Smooth muscle cell (in vitro differentiated cells): Measurements from ENCODE around the gene FADS2. TPM values are rescaled to one million over a fixed set of nuclear protein-coding genes. Genes with fewer than 3 reads are reported as not detected.

Experiments
- DNase-seq: peaks from one replicate; lab custom pipeline; 2025; ENCODE audit not compliant: unreplicated experiment; lab: John Stamatoyannopoulos, UW
- H2AFZ ChIP-seq: fragments of 200-600 bp; sonication (generic); 2 replicates; pipeline ENCODE4 v1.6.0; 2016; ENCODE audit warnings: antibody characterized with exemption, low read depth, mild to moderate bottlenecking
- H3F3A ChIP-seq: fragments of 200-600 bp; sonication (generic); 2 replicates; pipeline ENCODE4 v1.6.0; 2017; ENCODE audit warnings: antibody characterized with exemption, low read depth
- H3K27ac ChIP-seq: fragments of 200-600 bp; sonication (generic); 2 replicates; pipeline ENCODE4 v1.5.1; 2016; ENCODE audit warnings: low read depth, mild to moderate bottlenecking
- H3K27me3 ChIP-seq: fragments of 200-600 bp; sonication (generic); 2 replicates; pipeline ENCODE4 v1.6.1; 2016; ENCODE audit warnings: low read depth, mild to moderate bottlenecking
- H3K36me3 ChIP-seq: fragments of 200-600 bp; sonication (generic); 2 replicates; pipeline ENCODE4 v1.5.1; 2016; ENCODE audit warnings: low read depth
- H3K4me1 ChIP-seq: fragments of 200-600 bp; sonication (generic); 2 replicates; pipeline ENCODE4 v1.5.1; 2016; ENCODE audit warnings: low read depth
- H3K4me2 ChIP-seq: fragments of 200-600 bp; sonication (generic); 2 replicates; pipeline ENCODE4 v1.6.0; 2016; ENCODE audit warnings: mild to moderate bottlenecking
- H3K4me3 ChIP-seq: fragments of 200-600 bp; sonication (generic); 2 replicates; pipeline ENCODE4 v1.5.1; 2016; ENCODE audit warnings: mild to moderate bottlenecking
- H3K79me2 ChIP-seq: fragments of 200-600 bp; sonication (generic); 2 replicates; pipeline ENCODE4 v1.6.0; 2016; ENCODE audit warnings: low read depth, mild to moderate bottlenecking
- H3K9ac ChIP-seq: fragments of 200-600 bp; sonication (generic); 2 replicates; pipeline ENCODE4 v1.6.0; 2016; ENCODE audit warnings: low read depth
- H3K9me3 ChIP-seq: fragments of 200-600 bp; sonication (generic); replicated peaks from 2 replicates; pipeline ENCODE4 v1.5.1; 2016; ENCODE audit warnings: low read depth
- H4K20me1 ChIP-seq: fragments of 200-600 bp; sonication (generic); 2 replicates; pipeline ENCODE4 v1.6.0; 2016; ENCODE audit warnings: low read depth
- WGBS: methylation state at CpG from one replicate; pipeline ENCODE4 v1.1.7; 2016; ENCODE audit warnings: low lambda C conversion rate; 5-methylcytosine and 5-hydroxymethylcytosine counted together
- polyA plus RNA-seq: library from polyadenylated mRNA; unstranded; fragments of >200 nt; fragmentation: Nextera tagmentation; extraction: Ambion mirVana; gene quantifications from 2 replicates; pipeline ENCODE4 v1.2.1, GENCODE V29; 2016
- total RNA-seq: library from RNA; depleted of rRNA; stranded (reverse); fragments of >200 nt; gene quantifications from 2 replicates; pipeline ENCODE4 v1.2.3, GENCODE V29; 2014
- TF ChIP-seq, protein P1 (sequence below): fragments of 200-600 bp; sonication (generic); IDR thresholded peaks from 2 replicates; pipeline ENCODE4 v1.5.1; 2017; ENCODE audit warnings: borderline replicate concordance, mild to moderate bottlenecking, antibody characterized with exemption; ENCODE audit not compliant: insufficient read depth, poor library complexity, severe bottlenecking

FADS2 gene
- total and polyA plus RNA-seq, 2 experiments from 2014 or later, result 279 to 495 TPM

DNA sequence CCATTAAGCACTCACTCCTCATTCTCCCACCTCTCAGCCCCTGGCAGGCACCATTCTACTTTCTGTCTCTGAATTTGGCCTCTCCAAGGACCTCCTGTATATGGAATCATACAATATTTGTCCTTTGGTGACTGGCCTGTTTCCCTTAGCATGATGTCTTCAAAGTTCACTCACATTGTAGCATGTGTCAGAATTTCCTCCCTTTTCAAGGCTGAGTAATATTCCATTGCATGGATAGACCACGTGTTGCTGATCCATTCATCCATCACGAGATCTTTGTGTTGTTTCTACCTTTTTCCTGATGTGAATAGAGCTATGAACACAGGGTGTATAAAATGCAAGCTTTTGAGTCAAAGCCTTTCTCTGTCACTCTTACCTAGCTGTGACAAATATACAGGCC is 11.6 kb downstream of the FADS2 start:
- no peaks in the 10 kb centered on the region for H3K27me3 ChIP-seq
- no peak overlapping the region for H2AFZ ChIP-seq
- no peak overlapping the region for H3K9ac ChIP-seq
- H3K79me2 ChIP-seq, result peaks cover 56% of the 10 kb centered on the region
- H3K27ac ChIP-seq, result no peak overlapping the region
- no peaks in the 10 kb centered on the region for H3K9me3 ChIP-seq
- peaks cover 5% of the 10 kb centered on the region for H3F3A ChIP-seq
- no peak overlapping the region for H3K4me3 ChIP-seq
- WGBS, result 96% methylated on average over 2 of the region's 2 CpGs
- DNase-seq, result no peak
- peaks cover 13% of the 10 kb centered on the region for H3K36me3 ChIP-seq
- H3K4me2 ChIP-seq, result no peak overlapping the region
- TF ChIP-seq, protein P1, sequence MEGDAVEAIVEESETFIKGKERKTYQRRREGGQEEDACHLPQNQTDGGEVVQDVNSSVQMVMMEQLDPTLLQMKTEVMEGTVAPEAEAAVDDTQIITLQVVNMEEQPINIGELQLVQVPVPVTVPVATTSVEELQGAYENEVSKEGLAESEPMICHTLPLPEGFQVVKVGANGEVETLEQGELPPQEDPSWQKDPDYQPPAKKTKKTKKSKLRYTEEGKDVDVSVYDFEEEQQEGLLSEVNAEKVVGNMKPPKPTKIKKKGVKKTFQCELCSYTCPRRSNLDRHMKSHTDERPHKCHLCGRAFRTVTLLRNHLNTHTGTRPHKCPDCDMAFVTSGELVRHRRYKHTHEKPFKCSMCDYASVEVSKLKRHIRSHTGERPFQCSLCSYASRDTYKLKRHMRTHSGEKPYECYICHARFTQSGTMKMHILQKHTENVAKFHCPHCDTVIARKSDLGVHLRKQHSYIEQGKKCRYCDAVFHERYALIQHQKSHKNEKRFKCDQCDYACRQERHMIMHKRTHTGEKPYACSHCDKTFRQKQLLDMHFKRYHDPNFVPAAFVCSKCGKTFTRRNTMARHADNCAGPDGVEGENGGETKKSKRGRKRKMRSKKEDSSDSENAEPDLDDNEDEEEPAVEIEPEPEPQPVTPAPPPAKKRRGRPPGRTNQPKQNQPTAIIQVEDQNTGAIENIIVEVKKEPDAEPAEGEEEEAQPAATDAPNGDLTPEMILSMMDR, result no peak
- no peaks in the 10 kb centered on the region for H3K4me1 ChIP-seq
- H4K20me1 ChIP-seq, result peaks cover 91% of the 10 kb centered on the region

DNA sequence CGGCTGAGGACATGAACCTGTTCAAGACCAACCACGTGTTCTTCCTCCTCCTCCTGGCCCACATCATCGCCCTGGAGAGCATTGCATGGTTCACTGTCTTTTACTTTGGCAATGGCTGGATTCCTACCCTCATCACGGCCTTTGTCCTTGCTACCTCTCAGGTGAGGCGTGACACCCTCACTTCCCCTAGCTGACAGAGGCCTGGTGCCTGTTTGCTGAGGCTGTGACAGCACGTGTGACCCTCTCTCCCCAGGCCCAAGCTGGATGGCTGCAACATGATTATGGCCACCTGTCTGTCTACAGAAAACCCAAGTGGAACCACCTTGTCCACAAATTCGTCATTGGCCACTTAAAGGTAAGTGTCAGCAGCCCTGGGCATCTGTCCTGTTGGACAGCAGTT is 12.3 kb downstream of the FADS2 start:
- Histone ChIP-seq H3K27ac (no peak overlapping the region), H3K4me2 (no peak overlapping the region), H3K4me1 (no peaks in the 10 kb centered on the region), H3K9ac (no peak overlapping the region), H3K27me3 (no peaks in the 10 kb centered on the region), H3K9me3 (no peaks in the 10 kb centered on the region), H3K79me2 (peaks cover 50% of the 10 kb centered on the region), H3K36me3 (peaks cover 13% of the 10 kb centered on the region), H3K4me3 (no peak overlapping the region), H2AFZ (no peak overlapping the region), H3F3A (peaks cover 5% of the 10 kb centered on the region), H4K20me1 (peaks cover 88% of the 10 kb centered on the region)
- 93% methylated on average over 7 of the region's 7 CpGs for WGBS
- TF ChIP-seq, protein P1, result no peak
- no peak for DNase-seq

DNA sequence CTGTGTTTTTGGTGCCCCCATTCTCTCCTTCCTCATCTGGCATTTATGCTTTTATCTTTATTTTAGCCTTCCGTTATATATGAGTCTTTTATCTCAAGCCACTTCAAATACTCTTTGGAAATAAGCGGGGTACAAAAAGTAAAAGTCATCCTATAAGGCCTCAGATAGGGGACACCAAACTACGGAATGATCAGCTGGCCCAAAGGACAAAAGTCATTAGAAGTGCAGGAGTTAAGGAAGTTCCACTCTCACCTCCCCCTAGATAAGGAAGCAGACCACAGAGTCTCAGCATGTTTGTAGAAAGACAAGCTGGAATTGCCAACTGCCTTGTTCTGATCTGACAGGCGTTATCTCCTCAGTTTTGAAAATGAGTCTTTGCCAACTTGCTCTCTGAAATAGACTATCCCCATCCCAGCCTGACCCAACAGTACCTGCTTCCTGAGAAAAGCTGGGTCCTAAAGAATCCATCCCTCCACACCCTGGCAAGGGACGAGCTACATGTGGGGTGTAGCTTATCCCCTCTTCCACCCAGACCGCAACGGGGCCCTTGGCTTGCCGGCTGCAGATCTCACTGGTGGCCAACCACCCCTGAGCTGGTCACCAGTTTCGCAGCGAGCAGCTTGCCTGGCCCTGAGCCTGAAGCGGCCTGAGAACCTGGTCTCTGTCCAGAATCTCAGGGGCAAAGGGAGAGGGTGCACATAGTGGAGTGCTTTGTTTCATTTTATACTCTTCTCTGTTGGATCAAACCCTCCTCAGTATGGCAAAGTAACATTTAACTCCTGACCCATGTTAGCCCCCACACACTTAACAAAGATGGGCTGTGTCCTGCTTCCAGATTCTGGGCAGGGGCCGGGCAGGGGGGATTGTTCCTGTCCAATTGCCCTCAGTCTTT is 13.8 kb downstream of the FADS2 start:
- Histone ChIP-seq H3K36me3 (peaks cover 13% of the 10 kb centered on the region), H4K20me1 (peaks cover 82% of the 10 kb centered on the region), H3K79me2 (peaks cover 35% of the 10 kb centered on the region), H3K9ac (no peak overlapping the region), H3F3A (peaks cover 5% of the 10 kb centered on the region), H3K27me3 (no peaks in the 10 kb centered on the region), H3K4me2 (no peak overlapping the region), H3K9me3 (no peaks in the 10 kb centered on the region), H3K4me1 (no peaks in the 10 kb centered on the region), H3K27ac (no peak overlapping the region), H3K4me3 (no peak overlapping the region), H2AFZ (no peak overlapping the region)
- 95% methylated on average over 12 of the region's 12 CpGs for WGBS
- TF ChIP-seq, protein P1, result no peak
- no peak for DNase-seq

DNA sequence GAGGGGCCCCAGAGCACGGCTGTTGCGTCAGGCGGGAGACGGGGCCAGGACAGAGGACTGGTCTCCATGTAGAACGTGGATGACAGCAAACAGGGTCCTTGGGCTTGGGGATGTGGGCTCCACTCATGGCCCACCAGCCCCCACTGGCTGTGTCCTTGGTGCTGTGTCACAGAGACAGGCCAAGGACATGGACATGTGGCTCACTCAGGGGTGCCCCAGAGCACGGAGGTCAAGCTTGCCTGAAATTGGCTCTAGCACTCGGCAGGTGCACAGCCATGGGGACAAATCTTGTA is 14.4 kb downstream of the FADS2 start:
- 97% methylated on average over 7 of the region's 7 CpGs for WGBS
- peaks cover 29% of the 10 kb centered on the region for H3K79me2 ChIP-seq
- H3K9me3 ChIP-seq, result no peaks in the 10 kb centered on the region
- H3K9ac ChIP-seq, result no peak overlapping the region
- no peaks in the 10 kb centered on the region for H3K27me3 ChIP-seq
- H3K27ac ChIP-seq, result no peak overlapping the region
- H2AFZ ChIP-seq, result no peak overlapping the region
- H4K20me1 ChIP-seq, result peaks cover 79% of the 10 kb centered on the region
- peaks cover 13% of the 10 kb centered on the region for H3K36me3 ChIP-seq
- no peak overlapping the region for H3K4me2 ChIP-seq
- no peaks in the 10 kb centered on the region for H3K4me1 ChIP-seq
- TF ChIP-seq, protein P1, result no peak
- peaks cover 5% of the 10 kb centered on the region for H3F3A ChIP-seq
- no peak overlapping the region for H3K4me3 ChIP-seq
- no peak for DNase-seq
